NT2/D1 (cell line): ENCODE measurements around the gene SCAMP4.

ENCODE experiments used
- DNase-seq: peaks from one replicate; pipeline ENCODE4 v3.0.0-alpha.2; 2011; ENCODE audit warnings: low read depth, low spot score
- H3K27me3 ChIP-seq: 2 replicates; pipeline ENCODE4 v1.6.0; 2011; ENCODE audit warnings: mild to moderate bottlenecking; ENCODE audit not compliant: insufficient read length, insufficient read depth
- H3K36me3 ChIP-seq: 2 replicates; pipeline ENCODE4 v1.6.1; 2011; ENCODE audit warnings: mild to moderate bottlenecking, low read length, mixed read lengths; ENCODE audit not compliant: insufficient read depth, insufficient read length
- H3K4me1 ChIP-seq: 2 replicates; pipeline ENCODE4 v1.5.1; 2011; ENCODE audit not compliant: insufficient read depth, insufficient read length
- H3K4me3 ChIP-seq: 2 replicates; pipeline ENCODE4 v1.5.1; 2011; ENCODE audit warnings: low read depth; ENCODE audit not compliant: insufficient read length
- H3K9ac ChIP-seq: 2 replicates; pipeline ENCODE4 v1.6.0; 2011; ENCODE audit warnings: low read depth; ENCODE audit not compliant: insufficient read length
- H3K9me3 ChIP-seq: 2 replicates; pipeline ENCODE4 v1.5.1; 2011; ENCODE audit warnings: mild to moderate bottlenecking, low read length; ENCODE audit not compliant: insufficient read depth
- SUZ12 ChIP-seq: IDR thresholded peaks from 2 replicates; pipeline ENCODE4 v1.6.1; 2011; ENCODE audit not compliant: insufficient read length, insufficient read depth; ENCODE audit errors: extremely low read depth
- YY1 ChIP-seq: IDR thresholded peaks from 2 replicates; pipeline ENCODE4 v1.6.1; 2011; ENCODE audit not compliant: insufficient read length, insufficient read depth
- ZNF274 ChIP-seq: IDR thresholded peaks from 2 replicates; pipeline ENCODE4 v1.6.1; 2011; ENCODE audit warnings: mild to moderate bottlenecking, low read depth, low read length

SCAMP4 gene

GRCh38 chr19:1859331-1859781 is 45.8 kb upstream of the SCAMP4 start:
- peak overlapping the region; percentile 46 for H3K9ac ChIP-seq
- DNase-seq, result no peak
- H3K4me3 ChIP-seq, result no peak overlapping the region

GRCh38 chr19:1860042-1860775 is 45.0 kb upstream of the SCAMP4 start:
- TF ChIP-seq YY1 (no peak), SUZ12 (no peak), ZNF274 (no peak)
- Histone ChIP-seq H3K4me3 (peak overlapping the region; percentile 84), H3K36me3 (no peaks in the 10 kb centered on the region), H3K9ac (peak overlapping the region; percentile 72), H3K4me1 (peaks cover 33% of the 10 kb centered on the region), H3K9me3 (peaks cover 3% of the 10 kb centered on the region; the same call in 1 of the 2 replicates), H3K27me3 (peaks cover 24% of the 10 kb centered on the region)
- no peak for DNase-seq

More at GRCh38 chr19:1859331-1859781, 45.8 kb upstream of the SCAMP4 start:
- TF ChIP-seq YY1, result no peak
- peaks cover under 1% of the 10 kb centered on the region for H3K36me3 ChIP-seq
- H3K9me3 ChIP-seq, result no peaks in the 10 kb centered on the region
- peaks cover 24% of the 10 kb centered on the region for H3K27me3 ChIP-seq
- peaks cover 35% of the 10 kb centered on the region for H3K4me1 ChIP-seq

- H3K9me3 ChIP-seq, result peaks cover 7% of the 10 kb centered on the region; the same call in 1 of the 2 replicates
- DNase-seq, result no peak
- peak overlapping the region; percentile 84 for H3K4me3 ChIP-seq
- no peak for TF ChIP-seq ZNF274
- TF ChIP-seq YY1, result no peak
- TF ChIP-seq SUZ12, result no peak
- peak overlapping the region; percentile 92 for H3K9ac ChIP-seq
- H3K36me3 ChIP-seq, result no peaks in the 10 kb centered on the region
- H3K27me3 ChIP-seq, result peaks cover 24% of the 10 kb centered on the region
- peaks cover 27% of the 10 kb centered on the region for H3K4me1 ChIP-seq
Observed at GRCh38 chr19:1860821-1861598, 44.2 kb upstream of the SCAMP4 start.

GRCh38 chr19:1861599-1862031 is 43.6 kb upstream of the SCAMP4 start:
- Histone ChIP-seq H3K4me1 (peaks cover 24% of the 10 kb centered on the region), H3K9me3 (peaks cover 7% of the 10 kb centered on the region; the same call in 1 of the 2 replicates), H3K27me3 (peaks cover 24% of the 10 kb centered on the region), H3K4me3 (peak overlapping the region; percentile 84), H3K9ac (peak overlapping the region; percentile 92), H3K36me3 (no peaks in the 10 kb centered on the region)
- no peak for TF ChIP-seq YY1
- TF ChIP-seq ZNF274, result no peak
- TF ChIP-seq SUZ12, result no peak
- no peak for DNase-seq

GRCh38 chr19:1862068-1862423 is 43.2 kb upstream of the SCAMP4 start:
- H3K27me3 ChIP-seq, result peaks cover 24% of the 10 kb centered on the region
- H3K4me3 ChIP-seq, result peak overlapping the region; percentile 84
- TF ChIP-seq SUZ12, result no peak
- TF ChIP-seq ZNF274, result no peak
- H3K9ac ChIP-seq, result peak overlapping the region; percentile 92
- peaks cover 7% of the 10 kb centered on the region; the same call in 1 of the 2 replicates for H3K9me3 ChIP-seq
- DNase-seq, result no peak
- peaks cover 26% of the 10 kb centered on the region for H3K4me1 ChIP-seq
- peaks cover 3% of the 10 kb centered on the region for H3K36me3 ChIP-seq

- Histone ChIP-seq H3K9ac (peak overlapping the region; percentile 92), H3K9me3 (peaks cover 7% of the 10 kb centered on the region; the same call in 1 of the 2 replicates), H3K4me1 (peaks cover 22% of the 10 kb centered on the region), H3K4me3 (peak overlapping the region; percentile 84), H3K36me3 (peaks cover 6% of the 10 kb centered on the region), H3K27me3 (peaks cover 24% of the 10 kb centered on the region)
- TF ChIP-seq SUZ12, result no peak
- no peak for TF ChIP-seq ZNF274
- no peak for TF ChIP-seq YY1
- DNase-seq, result no peak
Observed at GRCh38 chr19:1862424-1863327, 42.5 kb upstream of the SCAMP4 start.
